Measurements from ENCODE around the gene IPO5. TPM values are rescaled to one million over a fixed set of nuclear protein-coding genes. Genes with fewer than 3 reads are reported as not detected.

IPO5 gene
- 100 to 1,000 TPM; 256 to 258 TPM for total RNA-seq

- peaks cover 2% of the 10 kb centered on the region for H3K9me3 Mint-ChIP-seq (ENCODE audit: low read depth)
- no peak within 1 kb of the TSS for H3K27ac Mint-ChIP-seq
- intact Hi-C loops (cut with DNase I, micrococcal nuclease): no loop called here
- H3K36me3 Mint-ChIP-seq (ENCODE audit: low read depth): no peaks in the 10 kb centered on the region
- peaks cover 3% of the 10 kb centered on the region for H3K27me3 Mint-ChIP-seq
- no peak for DNase-seq
- ChIA-PET CTCF (no interaction called here), POLR2A (no interaction called here)
- ATAC-seq: no peak
- H3K4me3 Mint-ChIP-seq: no peak within 1 kb of the TSS
- H3K4me1 Mint-ChIP-seq: no peaks in the 10 kb centered on the region
Measured at GRCh38 chr13:97953376-97953970, at the start of gene IPO5. IPO5 (plus strand) TSS chr13:97953675; CDS start chr13:97976697, 23,022 bp downstream.

GRCh38 chr13:97904059-97904458 is 49.4 kb upstream of the IPO5 start:
- ATAC-seq: no peak
- CTCF ChIA-PET: interaction anchor here (0.9 kb wide), 1 partner anchor 8 kb away, joined by 3 read pairs; no protein-coding TSS in a partner anchor
- DNase-seq: no peak
- Mint-ChIP-seq H3K27ac (no peak overlapping the region), H3K4me1 (no peaks in the 10 kb centered on the region), H3K27me3 (peaks cover 16% of the 10 kb centered on the region), H3K4me3 (no peak overlapping the region), H3K9me3 (ENCODE audit: low read depth) (no peaks in the 10 kb centered on the region), H3K36me3 (ENCODE audit: low read depth) (no peaks in the 10 kb centered on the region)
- POLR2A ChIA-PET: no interaction called here
- intact Hi-C loops (cut with DNase I, micrococcal nuclease): no loop called here

- CTCF ChIA-PET: no interaction called here
- intact Hi-C loops (cut with DNase I, micrococcal nuclease): no loop called here
- peaks cover 19% of the 10 kb centered on the region for H3K27me3 Mint-ChIP-seq
- ATAC-seq (no peak), DNase-seq (no peak)
- H3K9me3 Mint-ChIP-seq (ENCODE audit: low read depth): no peaks in the 10 kb centered on the region
- no peaks in the 10 kb centered on the region for H3K4me1 Mint-ChIP-seq
- POLR2A ChIA-PET: no interaction called here
- no peak overlapping the region for H3K4me3 Mint-ChIP-seq
- H3K36me3 Mint-ChIP-seq (ENCODE audit: low read depth): no peaks in the 10 kb centered on the region
- no peak overlapping the region for H3K27ac Mint-ChIP-seq
Measured at GRCh38 chr13:97905517-97905916, 48.0 kb upstream of the IPO5 start.

GRCh38 chr13:97911311-97912138 is 42.0 kb upstream of the IPO5 start:
- Mint-ChIP-seq H3K27ac (no peak overlapping the region), H3K27me3 (peaks cover 11% of the 10 kb centered on the region), H3K36me3 (ENCODE audit: low read depth) (no peaks in the 10 kb centered on the region), H3K9me3 (ENCODE audit: low read depth) (peaks cover 6% of the 10 kb centered on the region), H3K4me1 (no peaks in the 10 kb centered on the region), H3K4me3 (no peak overlapping the region)
- intact Hi-C loops (cut with DNase I, micrococcal nuclease): loop anchor here (2.0 to 5.0 kb wide), 2 partner anchors 54 to 57 kb away; no protein-coding TSS in a partner anchor
- ATAC-seq: peak; percentile 76
- POLR2A ChIA-PET: no interaction called here
- peak; percentile 54 for DNase-seq
- CTCF ChIA-PET: interaction anchor here (0.6 to 1.3 kb wide), 6 partner anchors 8 to 56 kb away, joined by 3 to 7 read pairs (median 3); no protein-coding TSS in a partner anchor

GRCh38 chr13:97912139-97912535 is 41.3 kb upstream of the IPO5 start:
- Mint-ChIP-seq H3K4me3 (no peak overlapping the region), H3K4me1 (no peaks in the 10 kb centered on the region), H3K27me3 (peaks cover 11% of the 10 kb centered on the region), H3K36me3 (ENCODE audit: low read depth) (no peaks in the 10 kb centered on the region), H3K9me3 (ENCODE audit: low read depth) (peaks cover 7% of the 10 kb centered on the region), H3K27ac (no peak overlapping the region)
- ChIA-PET POLR2A (no interaction called here), CTCF (interaction anchor here (0.7 to 1.3 kb wide), 4 partner anchors 8 to 56 kb away, joined by 3 to 7 read pairs (median 3); no protein-coding TSS in a partner anchor)
- ATAC-seq (no peak), DNase-seq (no peak)
- intact Hi-C loops (cut with DNase I, micrococcal nuclease): loop anchor here in 1 of 2 experiments (5.0 kb wide), 1 partner anchor 55 kb away; no protein-coding TSS in a partner anchor

GRCh38 chr13:97913206-97913605 is 40.3 kb upstream of the IPO5 start:
- POLR2A ChIA-PET: no interaction called here
- Mint-ChIP-seq H3K4me3 (no peak overlapping the region), H3K27ac (no peak overlapping the region), H3K27me3 (peaks cover 9% of the 10 kb centered on the region), H3K4me1 (no peaks in the 10 kb centered on the region), H3K9me3 (ENCODE audit: low read depth) (peaks cover 7% of the 10 kb centered on the region), H3K36me3 (ENCODE audit: low read depth) (no peaks in the 10 kb centered on the region)
- no peak for DNase-seq
- no peak for ATAC-seq
- intact Hi-C loops (cut with DNase I, micrococcal nuclease): loop anchor here in 1 of 2 experiments (5.0 kb wide), 1 partner anchor 56 kb away; no protein-coding TSS in a partner anchor
- CTCF ChIA-PET: interaction anchor here (1.4 kb wide), 1 partner anchor 57 kb away, joined by 3 read pairs; no protein-coding TSS in a partner anchor

- CTCF ChIA-PET: interaction anchor here (1.1 kb wide), 1 partner anchor 19 kb away, joined by 3 read pairs; no protein-coding TSS in a partner anchor
- no peak for DNase-seq
- no peak overlapping the region for H3K27ac Mint-ChIP-seq
- intact Hi-C loops (cut with DNase I, micrococcal nuclease): loop anchor here in 1 of 2 experiments (5.0 kb wide), 1 partner anchor 57 kb away; no protein-coding TSS in a partner anchor
- H3K4me3 Mint-ChIP-seq: no peak overlapping the region
- no peak for ATAC-seq
- peaks cover 11% of the 10 kb centered on the region for H3K27me3 Mint-ChIP-seq
- H3K36me3 Mint-ChIP-seq (ENCODE audit: low read depth): no peaks in the 10 kb centered on the region
- peaks cover 7% of the 10 kb centered on the region for H3K9me3 Mint-ChIP-seq (ENCODE audit: low read depth)
- no peaks in the 10 kb centered on the region for H3K4me1 Mint-ChIP-seq
- POLR2A ChIA-PET: no interaction called here
Measured at GRCh38 chr13:97914540-97914939, 38.9 kb upstream of the IPO5 start.

GRCh38 chr13:97921176-97921816 is 32.2 kb upstream of the IPO5 start:
- DNase-seq (no peak), ATAC-seq (no peak)
- intact Hi-C loops (cut with DNase I, micrococcal nuclease): no loop called here
- POLR2A ChIA-PET: no interaction called here
- H3K27me3 Mint-ChIP-seq: peaks cover 11% of the 10 kb centered on the region
- H3K27ac Mint-ChIP-seq: no peak overlapping the region
- CTCF ChIA-PET: interaction anchor here (1.1 kb wide), 1 partner anchor 10 kb away, joined by 3 read pairs; no protein-coding TSS in a partner anchor
- no peaks in the 10 kb centered on the region for H3K4me1 Mint-ChIP-seq
- H3K9me3 Mint-ChIP-seq (ENCODE audit: low read depth): peaks cover 3% of the 10 kb centered on the region
- no peak overlapping the region for H3K4me3 Mint-ChIP-seq
- H3K36me3 Mint-ChIP-seq (ENCODE audit: low read depth): no peaks in the 10 kb centered on the region

- Mint-ChIP-seq H3K4me1 (no peaks in the 10 kb centered on the region), H3K36me3 (ENCODE audit: low read depth) (no peaks in the 10 kb centered on the region), H3K9me3 (ENCODE audit: low read depth) (no peaks in the 10 kb centered on the region), H3K27me3 (peaks cover 6% of the 10 kb centered on the region), H3K27ac (no peak overlapping the region), H3K4me3 (no peak overlapping the region)
- no peak for ATAC-seq
- no peak for DNase-seq
- intact Hi-C loops (cut with DNase I, micrococcal nuclease): no loop called here
- ChIA-PET CTCF (no interaction called here), POLR2A (interaction anchor here (0.6 kb wide), 1 partner anchor 528 kb away, joined by 3 read pairs; no protein-coding TSS in a partner anchor)
Measured at GRCh38 chr13:97928301-97928700, 25.2 kb upstream of the IPO5 start.

GRCh38 chr13:97932036-97932435 is 21.4 kb upstream of the IPO5 start:
- H3K9me3 Mint-ChIP-seq (ENCODE audit: low read depth): no peaks in the 10 kb centered on the region
- no peak overlapping the region for H3K27ac Mint-ChIP-seq
- H3K27me3 Mint-ChIP-seq: peaks cover 16% of the 10 kb centered on the region
- H3K4me3 Mint-ChIP-seq: no peak overlapping the region
- intact Hi-C loops (cut with DNase I, micrococcal nuclease): no loop called here
- ChIA-PET POLR2A (interaction anchor here (0.6 kb wide), 1 partner anchor 434 kb away, joined by 4 read pairs; no protein-coding TSS in a partner anchor), CTCF (no interaction called here)
- DNase-seq: no peak
- no peaks in the 10 kb centered on the region for H3K36me3 Mint-ChIP-seq (ENCODE audit: low read depth)
- no peaks in the 10 kb centered on the region for H3K4me1 Mint-ChIP-seq
- ATAC-seq: no peak

- H3K27me3 Mint-ChIP-seq: peaks cover 16% of the 10 kb centered on the region
- DNase-seq (no peak), ATAC-seq (no peak)
- H3K36me3 Mint-ChIP-seq (ENCODE audit: low read depth): no peaks in the 10 kb centered on the region
- intact Hi-C loops (cut with DNase I, micrococcal nuclease): no loop called here
- no peaks in the 10 kb centered on the region for H3K4me1 Mint-ChIP-seq
- ChIA-PET POLR2A (no interaction called here), CTCF (no interaction called here)
- H3K4me3 Mint-ChIP-seq: no peak overlapping the region
- no peak overlapping the region for H3K27ac Mint-ChIP-seq
- no peaks in the 10 kb centered on the region for H3K9me3 Mint-ChIP-seq (ENCODE audit: low read depth)
Measured at GRCh38 chr13:97932647-97933046, 20.8 kb upstream of the IPO5 start.

All from activated CD4-positive, alpha-beta T cell treated with anti-CD3 and anti-CD28 coated beads for 36 hours (primary cell).